ENCODE results near the gene DNHD1.

DNHD1 gene

DNA sequence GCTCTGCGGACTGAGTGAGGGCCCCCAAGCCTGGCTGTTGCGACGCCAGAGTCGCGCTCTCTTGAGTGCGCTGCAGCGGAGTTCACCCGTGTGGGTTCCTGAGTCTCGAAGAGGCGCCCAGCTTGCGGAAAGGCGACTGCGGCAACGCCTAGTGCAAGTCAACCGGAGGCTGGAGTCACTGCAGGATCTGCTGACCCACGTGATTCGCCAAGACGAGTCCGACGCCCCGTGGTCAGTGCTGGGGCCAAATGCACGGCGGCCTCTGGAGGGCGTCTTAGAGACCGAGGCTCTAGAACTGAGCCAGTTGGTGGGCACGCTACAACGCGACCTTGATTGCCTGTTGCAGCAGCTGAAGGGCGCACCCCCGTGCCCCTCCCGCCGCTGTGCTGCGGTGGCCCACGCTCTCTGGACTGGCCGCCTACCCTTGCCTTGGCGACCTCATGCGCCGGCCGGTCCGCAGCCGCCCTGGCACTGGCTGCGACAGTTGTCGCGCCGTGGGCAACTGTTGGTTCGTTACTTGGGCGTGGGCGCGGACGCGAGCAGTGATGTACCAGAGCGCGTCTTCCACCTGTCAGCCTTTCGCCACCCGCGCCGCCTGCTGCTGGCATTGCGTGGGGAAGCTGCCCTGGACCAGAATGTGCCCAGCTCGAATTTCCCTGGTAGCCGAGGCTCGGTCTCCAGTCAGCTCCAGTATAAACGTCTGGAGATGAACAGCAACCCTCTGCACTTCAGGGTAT is 73.8 kb downstream of the DNHD1 start:
- TF ChIP-seq, protein P1, sequence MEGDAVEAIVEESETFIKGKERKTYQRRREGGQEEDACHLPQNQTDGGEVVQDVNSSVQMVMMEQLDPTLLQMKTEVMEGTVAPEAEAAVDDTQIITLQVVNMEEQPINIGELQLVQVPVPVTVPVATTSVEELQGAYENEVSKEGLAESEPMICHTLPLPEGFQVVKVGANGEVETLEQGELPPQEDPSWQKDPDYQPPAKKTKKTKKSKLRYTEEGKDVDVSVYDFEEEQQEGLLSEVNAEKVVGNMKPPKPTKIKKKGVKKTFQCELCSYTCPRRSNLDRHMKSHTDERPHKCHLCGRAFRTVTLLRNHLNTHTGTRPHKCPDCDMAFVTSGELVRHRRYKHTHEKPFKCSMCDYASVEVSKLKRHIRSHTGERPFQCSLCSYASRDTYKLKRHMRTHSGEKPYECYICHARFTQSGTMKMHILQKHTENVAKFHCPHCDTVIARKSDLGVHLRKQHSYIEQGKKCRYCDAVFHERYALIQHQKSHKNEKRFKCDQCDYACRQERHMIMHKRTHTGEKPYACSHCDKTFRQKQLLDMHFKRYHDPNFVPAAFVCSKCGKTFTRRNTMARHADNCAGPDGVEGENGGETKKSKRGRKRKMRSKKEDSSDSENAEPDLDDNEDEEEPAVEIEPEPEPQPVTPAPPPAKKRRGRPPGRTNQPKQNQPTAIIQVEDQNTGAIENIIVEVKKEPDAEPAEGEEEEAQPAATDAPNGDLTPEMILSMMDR (IDR thresholded peaks at IDR 0.05; ENCODE audit: low read length, missing control alignments) = no peak
- no peak for DNase-seq (ENCODE audit: low read depth)
- no peak overlapping the region for H3K4me3 ChIP-seq (replicated peaks; ENCODE audit: low read depth, low read length)

DNA sequence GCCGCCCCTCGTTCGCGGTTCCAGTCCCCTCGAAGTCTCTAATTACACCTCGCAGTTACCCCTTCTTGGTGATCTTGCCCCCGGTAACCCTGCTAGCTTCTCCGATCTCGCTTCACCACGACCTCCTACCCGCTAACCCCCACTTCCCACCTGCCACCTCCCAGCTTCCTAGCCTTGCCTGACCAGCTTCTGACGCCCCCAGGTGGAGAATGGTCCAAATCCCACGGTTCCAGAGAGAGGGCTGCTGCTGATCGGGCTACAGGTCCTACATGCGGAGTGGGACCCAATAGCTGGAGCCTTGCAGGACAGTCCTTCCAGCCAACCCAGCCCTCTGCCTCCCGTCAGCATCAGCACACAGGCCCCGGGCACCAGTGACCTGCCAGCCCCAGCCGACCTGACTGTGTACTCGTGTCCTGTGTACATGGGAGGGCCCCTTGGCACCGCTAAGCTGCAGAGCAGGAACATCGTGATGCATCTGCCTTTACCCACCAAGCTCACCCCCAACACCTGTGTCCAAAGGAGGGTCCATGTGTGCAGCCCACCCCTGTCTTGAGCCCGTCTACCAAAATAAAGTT is 74.4 kb downstream of the DNHD1 start:
- no peak overlapping the region for H3K4me3 ChIP-seq (replicated peaks; ENCODE audit: low read depth, low read length)
- TF ChIP-seq, protein P1 (IDR thresholded peaks at IDR 0.05; ENCODE audit: low read length, missing control alignments) = no peak

DNA sequence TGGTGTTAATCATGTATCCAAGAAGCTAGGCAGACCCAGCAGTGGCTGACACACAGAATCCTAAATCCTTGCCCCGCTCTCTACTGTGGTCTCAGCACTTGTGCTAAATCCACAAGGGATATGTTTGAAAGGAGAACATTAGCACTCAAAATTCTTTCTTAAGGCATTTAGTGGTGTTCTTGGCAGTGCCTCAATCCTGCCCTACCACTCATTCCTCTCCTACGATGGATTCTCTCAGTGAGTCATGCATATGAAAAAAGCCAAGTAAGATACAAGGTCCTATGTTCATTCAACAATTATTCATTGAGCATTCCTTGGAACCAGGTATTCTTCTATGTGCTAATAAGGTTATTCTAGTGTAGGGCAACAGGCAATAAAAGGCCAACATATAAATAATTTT is 75.1 kb downstream of the DNHD1 start:
- DNase-seq (ENCODE audit: low read depth) = peak; percentile 80

More for the DNA sequence above, 74.4 kb downstream of the DNHD1 start:
- no peak for DNase-seq (ENCODE audit: low read depth)

DNA sequence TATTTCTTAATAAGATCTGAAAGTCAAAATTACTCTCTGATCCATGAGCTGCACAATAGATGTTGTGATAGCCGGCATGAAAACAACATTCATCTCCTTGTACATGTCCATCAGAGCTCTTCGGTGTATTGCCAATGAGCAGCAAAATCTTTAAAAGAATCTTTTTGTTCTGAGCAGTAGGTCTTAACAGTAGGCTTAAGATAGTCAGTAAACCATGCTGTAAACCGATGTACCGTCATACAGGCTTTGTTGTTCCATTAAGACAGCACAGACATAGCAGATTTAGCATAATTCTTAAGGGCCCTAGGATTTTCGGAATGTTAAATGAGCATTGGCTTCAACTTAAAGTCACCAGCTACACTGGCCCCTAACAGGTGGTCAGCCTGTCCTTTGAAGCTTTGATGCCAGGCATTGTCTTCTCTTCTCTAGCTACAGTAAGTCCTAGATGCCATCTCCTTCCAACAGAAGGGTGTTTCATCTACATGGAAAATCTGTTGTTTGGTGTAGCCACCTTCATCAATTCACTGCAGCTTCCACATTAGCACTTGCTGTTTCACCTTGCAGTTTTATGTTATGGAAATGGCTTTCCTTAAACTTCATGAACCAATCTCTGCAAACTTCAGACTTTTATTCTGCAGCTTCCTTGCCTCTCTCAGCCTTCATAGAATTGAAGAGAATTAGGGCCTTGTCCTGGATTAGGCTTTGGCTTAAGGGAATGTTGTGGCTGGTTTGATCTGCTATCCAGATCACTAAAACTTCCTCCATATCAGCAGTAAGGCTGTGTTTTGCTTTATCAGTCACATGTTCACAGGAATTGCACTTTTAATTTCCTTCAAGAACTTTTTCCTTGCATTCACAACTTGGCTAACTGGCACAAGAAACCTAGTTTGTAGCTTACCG is 78.0 kb downstream of the DNHD1 start:
- no peak for DNase-seq (ENCODE audit: low read depth)
- TF ChIP-seq, protein P1 (IDR thresholded peaks at IDR 0.05; ENCODE audit: low read length, missing control alignments) = no peak
- H3K4me3 ChIP-seq (replicated peaks; ENCODE audit: low read depth, low read length) = no peak overlapping the region

More for the DNA sequence above, 75.1 kb downstream of the DNHD1 start:
- H3K4me3 ChIP-seq (replicated peaks; ENCODE audit: low read depth, low read length) = no peak overlapping the region
- TF ChIP-seq, protein P1 (IDR thresholded peaks at IDR 0.05; ENCODE audit: low read length, missing control alignments) = no peak

DNA sequence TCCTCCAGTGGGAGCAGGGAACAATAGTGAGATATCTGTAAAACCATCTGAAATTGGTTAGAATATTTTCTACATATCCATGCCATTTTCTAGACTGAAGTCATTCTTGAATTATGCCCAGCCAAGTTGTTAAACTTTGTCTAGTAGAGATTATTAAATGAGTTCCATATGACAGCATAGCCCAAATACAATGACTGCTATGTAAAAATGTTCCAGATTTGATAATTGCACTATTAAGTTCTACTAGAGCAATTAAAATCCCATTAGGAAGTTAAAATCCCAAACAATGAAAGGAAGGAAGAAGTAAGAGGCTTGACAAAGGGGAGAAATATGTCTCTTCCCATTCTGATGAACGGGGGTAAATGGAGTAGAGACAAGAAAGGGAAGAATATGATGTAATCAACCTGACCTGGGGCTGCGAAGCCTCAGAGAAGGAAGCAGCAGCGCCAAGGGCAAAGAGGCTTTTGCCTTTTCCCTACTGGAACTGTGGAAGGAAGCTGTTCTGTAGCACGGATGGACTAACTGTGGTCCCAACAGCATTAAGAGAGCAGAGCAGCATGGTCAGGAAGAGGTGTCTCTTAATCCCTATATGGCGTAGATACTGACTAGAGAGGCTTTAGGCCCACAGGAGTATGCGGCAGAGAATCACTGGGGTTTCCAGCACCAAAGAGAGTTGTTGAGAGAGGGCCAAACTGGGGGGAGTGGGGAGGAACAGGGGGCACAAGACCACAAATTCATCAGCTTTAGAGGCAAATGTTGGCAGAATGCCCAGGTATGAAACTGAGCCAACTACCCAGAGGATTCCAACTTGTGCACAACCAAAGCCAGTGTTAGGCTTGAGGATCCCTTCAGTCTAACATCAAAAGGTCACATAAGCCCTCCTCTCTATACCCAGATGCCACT is 79.6 kb downstream of the DNHD1 start:
- TF ChIP-seq, protein P1 (IDR thresholded peaks at IDR 0.05; ENCODE audit: low read length, missing control alignments) = no peak
- H3K4me3 ChIP-seq (replicated peaks; ENCODE audit: low read depth, low read length) = no peak overlapping the region
- peak; percentile 77 for DNase-seq (ENCODE audit: low read depth)

DNA sequence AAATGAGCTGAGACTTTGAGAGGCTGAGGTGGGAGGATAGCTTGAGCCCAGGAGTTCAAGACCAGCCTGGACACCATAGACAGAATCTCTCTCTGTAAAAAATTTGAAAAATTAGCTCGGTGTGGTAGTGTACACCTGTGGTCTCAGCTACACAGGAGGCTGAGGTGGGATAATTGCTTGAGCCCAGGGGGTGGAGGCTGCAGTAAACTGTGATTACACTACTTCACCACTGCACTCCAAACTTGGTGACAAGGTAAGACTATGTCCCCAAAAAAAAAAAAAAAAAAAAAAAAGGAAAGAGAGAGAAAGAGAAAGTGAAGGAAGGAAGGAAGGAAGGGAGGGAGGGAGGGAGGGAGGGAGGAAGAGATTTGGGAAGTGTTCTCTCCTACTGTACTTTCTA is 81.1 kb downstream of the DNHD1 start:
- TF ChIP-seq, protein P1 (IDR thresholded peaks at IDR 0.05; ENCODE audit: low read length, missing control alignments) = no peak
- DNase-seq (ENCODE audit: low read depth) = no peak
- no peak overlapping the region for H3K4me3 ChIP-seq (replicated peaks; ENCODE audit: low read depth, low read length)

Data from fibroblast of pulmonary artery (primary cell).